Measurements from ENCODE around the gene CNEP1R1.

CNEP1R1 gene

DNA sequence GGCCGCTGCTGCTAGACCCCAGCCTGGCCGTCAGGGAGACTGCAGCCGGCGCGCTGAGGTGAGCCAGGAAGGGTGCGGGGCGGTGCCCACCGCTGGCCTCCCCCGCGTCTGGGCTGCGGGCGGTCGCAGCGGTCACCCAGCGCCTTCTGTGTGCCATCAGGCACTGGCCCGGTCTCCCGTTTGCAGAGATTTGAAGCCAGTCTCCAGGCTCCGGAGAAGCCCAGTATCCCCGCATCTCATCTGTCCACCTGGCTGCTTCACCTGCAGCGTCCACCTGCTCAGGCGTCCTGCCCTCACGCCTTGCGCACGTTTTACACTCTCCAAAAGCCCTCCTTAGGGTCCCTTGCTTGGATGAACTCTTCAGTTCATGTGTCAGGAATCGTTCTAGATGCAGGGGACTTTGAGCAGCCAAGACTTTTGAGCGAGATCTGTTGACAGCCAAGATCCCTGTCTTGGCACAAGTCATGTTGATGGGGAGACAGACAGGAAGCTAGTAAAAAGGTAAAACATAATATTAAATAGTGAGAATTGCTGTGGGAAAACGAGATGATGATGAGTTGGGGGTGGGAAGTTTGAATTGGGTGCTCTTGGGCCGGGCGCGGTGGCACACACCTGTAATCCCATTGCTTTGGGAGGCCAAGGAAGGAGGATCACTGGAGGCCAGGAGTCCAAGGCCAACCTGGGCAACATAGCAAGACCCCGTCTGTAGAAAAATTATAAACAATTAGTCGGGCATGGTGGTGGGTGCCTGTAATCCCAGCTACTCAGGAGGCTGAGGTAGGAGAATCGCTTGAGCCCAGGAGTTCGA lies 41.7 kb downstream of the CNEP1R1 start:
- H3K9me3 ChIP-seq (ENCODE audit: control insufficient read depth, insufficient read depth, low read length), result no peaks in the 10 kb centered on the region
- H3K9ac ChIP-seq (ENCODE audit: low read depth, low read length), result peak overlapping the region; percentile 67
- peak overlapping the region; percentile 95 for H3K4me3 ChIP-seq (ENCODE audit: low read depth, low read length)
- peaks cover 5% of the 10 kb centered on the region for H3K36me3 ChIP-seq (ENCODE audit: control insufficient read depth, insufficient read depth, low read length)
- H3K4me1 ChIP-seq (ENCODE audit: control insufficient read depth, insufficient read depth, low read length), result peaks cover 5% of the 10 kb centered on the region
- H3K27me3 ChIP-seq (ENCODE audit: control insufficient read depth, insufficient read depth, low read length), result no peaks in the 10 kb centered on the region

DNA sequence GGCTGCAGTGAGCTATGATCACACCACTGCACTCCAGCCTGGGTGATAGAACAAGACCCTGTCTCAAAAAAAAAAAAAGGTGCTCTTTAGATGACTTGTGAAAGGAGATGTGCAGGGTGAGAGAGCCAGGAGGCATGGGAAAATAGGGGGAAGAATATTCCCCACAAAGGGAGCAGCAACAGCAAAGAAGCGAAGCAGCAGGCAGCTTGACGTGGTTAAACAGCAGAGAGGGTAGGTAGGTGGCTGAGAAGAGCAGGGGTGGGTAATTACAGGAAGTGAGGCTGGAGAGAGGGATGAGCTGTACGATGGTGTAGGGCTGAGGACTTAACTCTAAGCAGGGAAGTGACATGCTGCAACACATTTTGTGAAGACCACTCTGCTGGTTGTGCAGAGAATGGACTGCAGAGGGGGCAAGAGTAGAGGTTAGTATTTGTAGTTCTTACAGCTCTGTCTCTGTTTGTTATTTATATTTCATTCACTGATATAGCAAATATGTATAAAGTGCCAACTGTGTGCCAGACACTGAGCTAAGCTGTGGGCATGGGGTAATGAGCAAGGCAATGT lies 42.3 kb downstream of the CNEP1R1 start:
- no peaks in the 10 kb centered on the region for H3K9me3 ChIP-seq (ENCODE audit: control insufficient read depth, insufficient read depth, low read length)
- H3K4me3 ChIP-seq (ENCODE audit: low read depth, low read length), result no peak overlapping the region
- no peaks in the 10 kb centered on the region for H3K27me3 ChIP-seq (ENCODE audit: control insufficient read depth, insufficient read depth, low read length)
- H3K4me1 ChIP-seq (ENCODE audit: control insufficient read depth, insufficient read depth, low read length), result peaks cover 5% of the 10 kb centered on the region
- peaks cover 5% of the 10 kb centered on the region for H3K36me3 ChIP-seq (ENCODE audit: control insufficient read depth, insufficient read depth, low read length)
- no peak overlapping the region for H3K9ac ChIP-seq (ENCODE audit: low read depth, low read length)

DNA sequence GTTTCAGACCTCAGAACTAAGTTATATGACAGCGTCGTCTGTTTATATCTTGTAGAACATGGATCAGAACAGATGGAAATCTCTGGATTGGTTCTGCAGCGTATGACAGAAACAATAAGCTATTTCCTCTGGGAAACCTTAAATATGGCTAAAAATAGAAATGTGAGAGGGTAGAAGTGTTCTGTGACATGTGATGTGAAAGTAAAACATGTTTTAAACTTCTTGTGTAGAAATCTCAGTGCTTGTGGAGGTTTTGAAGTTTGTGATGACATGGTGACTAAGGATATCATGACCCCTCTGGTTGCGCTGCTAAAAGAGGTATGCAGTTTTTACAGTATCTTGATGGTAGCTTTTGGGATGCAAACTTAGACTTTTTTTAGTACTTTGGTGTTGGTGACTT lies 43.5 kb downstream of the CNEP1R1 start:
- Histone ChIP-seq H3K4me1 (ENCODE audit: control insufficient read depth, insufficient read depth, low read length) (peaks cover 5% of the 10 kb centered on the region), H3K36me3 (ENCODE audit: control insufficient read depth, insufficient read depth, low read length) (peaks cover 5% of the 10 kb centered on the region), H3K27me3 (ENCODE audit: control insufficient read depth, insufficient read depth, low read length) (no peaks in the 10 kb centered on the region), H3K9me3 (ENCODE audit: control insufficient read depth, insufficient read depth, low read length) (no peaks in the 10 kb centered on the region), H3K4me3 (ENCODE audit: low read depth, low read length) (no peak overlapping the region), H3K9ac (ENCODE audit: low read depth, low read length) (no peak overlapping the region)

DNA sequence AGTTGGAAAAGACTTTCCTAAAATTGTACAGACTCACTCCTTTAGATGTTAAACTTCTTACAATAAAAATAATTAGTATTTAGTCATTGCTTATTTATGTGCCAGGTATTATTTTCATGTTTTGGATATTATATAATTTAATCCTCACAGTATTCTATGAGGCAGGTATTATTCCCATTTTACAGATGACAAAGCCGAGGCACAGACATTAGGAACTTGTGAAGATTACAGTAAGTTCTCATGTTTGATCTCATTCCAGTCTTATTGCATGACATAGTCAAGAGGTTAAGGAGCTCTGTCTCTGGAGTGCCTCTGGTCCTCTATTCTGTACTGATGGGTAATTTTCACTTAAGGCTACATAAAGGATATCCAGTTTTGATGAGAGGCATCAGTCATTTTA lies 44.0 kb downstream of the CNEP1R1 start:
- H3K9ac ChIP-seq (ENCODE audit: low read depth, low read length), result no peak overlapping the region
- peaks cover 5% of the 10 kb centered on the region for H3K36me3 ChIP-seq (ENCODE audit: control insufficient read depth, insufficient read depth, low read length)
- H3K27me3 ChIP-seq (ENCODE audit: control insufficient read depth, insufficient read depth, low read length), result no peaks in the 10 kb centered on the region
- peaks cover 5% of the 10 kb centered on the region for H3K4me1 ChIP-seq (ENCODE audit: control insufficient read depth, insufficient read depth, low read length)
- H3K4me3 ChIP-seq (ENCODE audit: low read depth, low read length), result no peak overlapping the region
- H3K9me3 ChIP-seq (ENCODE audit: control insufficient read depth, insufficient read depth, low read length), result no peaks in the 10 kb centered on the region

DNA sequence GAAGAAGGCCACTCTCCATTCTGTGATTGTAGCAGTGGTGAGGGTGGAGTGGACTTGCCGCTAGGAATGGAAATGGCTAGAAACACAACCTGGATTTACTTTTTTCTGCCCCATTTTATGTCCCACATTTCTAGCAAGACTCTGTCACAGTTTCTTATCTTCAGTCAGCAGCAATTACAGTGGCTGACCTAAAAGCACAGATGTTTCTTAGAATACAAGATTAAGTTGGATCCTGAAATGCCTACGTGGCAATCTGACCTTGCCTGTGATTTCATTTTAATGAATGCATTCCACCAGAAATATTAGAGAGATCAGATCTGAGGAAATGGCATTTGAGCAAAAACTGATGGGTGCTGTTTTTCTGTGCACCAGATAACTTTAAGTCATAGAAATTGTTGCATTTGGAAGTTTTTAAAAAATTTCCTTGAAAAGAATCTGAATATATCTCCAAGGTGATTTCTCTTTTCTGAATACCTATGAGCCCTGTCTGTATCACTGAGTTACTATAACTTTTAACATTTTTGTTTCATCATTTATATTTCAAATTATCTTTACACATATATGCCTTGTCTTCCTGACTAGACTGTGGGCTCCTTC lies 46.1 kb downstream of the CNEP1R1 start:
- H3K27me3 ChIP-seq (ENCODE audit: control insufficient read depth, insufficient read depth, low read length), result no peaks in the 10 kb centered on the region
- no peaks in the 10 kb centered on the region for H3K9me3 ChIP-seq (ENCODE audit: control insufficient read depth, insufficient read depth, low read length)
- peaks cover 5% of the 10 kb centered on the region for H3K4me1 ChIP-seq (ENCODE audit: control insufficient read depth, insufficient read depth, low read length)
- H3K4me3 ChIP-seq (ENCODE audit: low read depth, low read length), result no peak overlapping the region
- no peak overlapping the region for H3K9ac ChIP-seq (ENCODE audit: low read depth, low read length)
- peaks cover 5% of the 10 kb centered on the region for H3K36me3 ChIP-seq (ENCODE audit: control insufficient read depth, insufficient read depth, low read length)

DNA sequence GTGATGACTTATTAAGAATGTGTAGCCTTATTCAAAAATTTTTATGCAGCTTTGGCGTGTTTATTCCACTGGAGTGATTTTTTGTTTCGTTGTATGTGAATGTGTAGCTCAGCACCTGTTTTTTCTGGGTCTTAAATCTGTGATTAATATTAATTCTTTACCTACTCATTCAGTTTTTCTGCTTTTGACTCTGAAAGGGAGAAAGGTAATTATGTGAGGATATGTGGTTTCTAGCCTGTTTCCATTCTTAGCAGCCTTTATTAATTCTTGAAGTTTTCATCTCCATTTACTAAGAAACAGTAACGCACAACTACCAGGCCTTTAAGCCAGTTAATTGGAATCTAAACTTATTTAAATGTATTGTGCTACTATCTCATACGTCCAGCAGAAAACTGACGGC lies 47.7 kb downstream of the CNEP1R1 start:
- Histone ChIP-seq H3K9me3 (ENCODE audit: control insufficient read depth, insufficient read depth, low read length) (no peaks in the 10 kb centered on the region), H3K4me3 (ENCODE audit: low read depth, low read length) (no peak overlapping the region), H3K36me3 (ENCODE audit: control insufficient read depth, insufficient read depth, low read length) (peaks cover 5% of the 10 kb centered on the region), H3K9ac (ENCODE audit: low read depth, low read length) (no peak overlapping the region), H3K4me1 (ENCODE audit: control insufficient read depth, insufficient read depth, low read length) (peaks cover under 1% of the 10 kb centered on the region), H3K27me3 (ENCODE audit: control insufficient read depth, insufficient read depth, low read length) (no peaks in the 10 kb centered on the region)

DNA sequence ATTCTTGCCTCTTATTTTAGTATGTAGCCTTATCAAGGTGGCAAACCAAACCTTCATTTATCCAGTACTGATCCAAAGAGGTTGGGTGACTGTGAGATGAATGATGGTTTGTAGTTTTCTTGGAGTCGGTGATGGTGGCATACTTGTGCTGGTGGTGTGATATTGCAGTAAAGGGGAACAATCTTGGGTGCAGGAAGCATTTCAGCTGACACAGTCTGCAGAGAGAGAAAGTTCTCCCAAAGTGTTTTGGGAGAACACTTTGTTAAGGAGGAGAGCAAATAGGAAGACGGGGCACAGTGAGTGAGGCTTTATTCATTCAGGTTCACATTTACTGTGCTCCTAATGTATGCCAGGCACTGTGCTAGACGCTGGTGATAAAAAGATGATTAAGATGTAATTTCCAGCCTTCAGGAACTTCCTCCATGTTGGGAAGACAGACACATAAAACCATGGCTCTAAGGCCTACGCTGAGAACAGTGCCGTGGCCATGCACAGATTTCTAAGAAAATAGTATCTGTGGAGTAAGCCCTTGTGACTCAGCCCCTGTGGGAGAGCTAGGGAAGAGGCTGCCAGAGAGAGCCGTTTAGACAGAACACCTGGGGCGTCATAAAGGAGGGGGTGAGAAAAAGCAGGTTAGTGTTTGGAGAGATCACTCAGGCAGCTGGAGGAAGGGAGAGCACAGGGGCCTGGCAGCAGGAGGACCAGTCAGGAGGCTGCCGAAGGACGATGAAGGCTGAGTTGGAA lies 54.5 kb downstream of the CNEP1R1 start:
- Histone ChIP-seq H3K27me3 (ENCODE audit: control insufficient read depth, insufficient read depth, low read length) (no peaks in the 10 kb centered on the region), H3K9me3 (ENCODE audit: control insufficient read depth, insufficient read depth, low read length) (no peaks in the 10 kb centered on the region), H3K9ac (ENCODE audit: low read depth, low read length) (no peak overlapping the region), H3K4me3 (ENCODE audit: low read depth, low read length) (no peak overlapping the region), H3K36me3 (ENCODE audit: control insufficient read depth, insufficient read depth, low read length) (peaks cover 10% of the 10 kb centered on the region), H3K4me1 (ENCODE audit: control insufficient read depth, insufficient read depth, low read length) (no peaks in the 10 kb centered on the region)

DNA sequence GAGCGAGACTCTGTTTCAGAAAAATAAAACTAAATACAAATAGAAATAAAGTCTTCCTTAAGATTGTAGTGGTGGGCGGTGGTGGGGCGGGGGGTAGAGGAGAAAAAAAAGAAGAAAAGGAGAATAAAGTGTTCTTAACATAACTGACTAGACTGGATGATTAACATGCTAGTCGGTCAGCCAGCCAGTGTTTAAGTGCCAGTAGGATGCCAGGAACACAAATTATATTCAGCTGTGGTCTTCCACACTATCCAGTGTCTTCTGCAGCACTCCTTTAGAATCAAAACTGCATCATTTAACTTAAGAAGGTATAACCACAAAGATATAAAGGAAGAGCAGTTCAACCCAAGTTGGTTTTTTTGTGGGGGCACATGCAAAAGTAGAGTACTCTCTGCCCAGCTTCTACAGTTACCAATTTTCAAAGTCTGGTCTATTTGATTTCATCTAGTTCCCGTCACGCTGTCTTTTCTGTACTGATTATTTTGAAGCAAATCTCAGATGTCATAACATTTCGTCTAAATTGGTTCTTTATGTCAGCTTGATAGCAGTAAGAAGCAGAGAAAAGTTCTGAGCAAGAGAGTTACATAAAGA lies 56.5 kb downstream of the CNEP1R1 start:
- Histone ChIP-seq H3K36me3 (ENCODE audit: control insufficient read depth, insufficient read depth, low read length) (peaks cover 15% of the 10 kb centered on the region), H3K4me3 (ENCODE audit: low read depth, low read length) (no peak overlapping the region), H3K9me3 (ENCODE audit: control insufficient read depth, insufficient read depth, low read length) (no peaks in the 10 kb centered on the region), H3K27me3 (ENCODE audit: control insufficient read depth, insufficient read depth, low read length) (no peaks in the 10 kb centered on the region), H3K4me1 (ENCODE audit: control insufficient read depth, insufficient read depth, low read length) (no peaks in the 10 kb centered on the region), H3K9ac (ENCODE audit: low read depth, low read length) (no peak overlapping the region)

DNA sequence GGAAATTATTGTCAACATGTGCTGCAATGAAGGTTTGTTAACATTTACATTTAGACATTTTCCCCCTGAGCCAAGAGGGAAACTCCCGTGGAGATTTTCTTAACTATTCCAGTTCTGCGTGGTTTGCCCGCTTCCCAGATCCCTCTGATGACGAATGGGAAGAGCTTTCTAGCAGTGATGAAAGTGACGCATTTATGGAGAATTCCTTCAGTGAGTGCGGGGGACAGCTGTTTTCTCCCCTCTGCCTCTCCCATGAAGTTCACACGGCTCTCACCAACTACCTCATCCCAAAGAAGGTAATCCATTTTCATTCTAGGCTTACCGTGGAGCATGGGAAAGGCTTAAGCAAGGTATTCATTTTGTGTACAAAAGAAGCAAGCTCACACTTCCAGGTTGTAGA lies 59.0 kb downstream of the CNEP1R1 start:
- peaks cover 15% of the 10 kb centered on the region for H3K36me3 ChIP-seq (ENCODE audit: control insufficient read depth, insufficient read depth, low read length)
- H3K9me3 ChIP-seq (ENCODE audit: control insufficient read depth, insufficient read depth, low read length), result no peaks in the 10 kb centered on the region
- no peaks in the 10 kb centered on the region for H3K4me1 ChIP-seq (ENCODE audit: control insufficient read depth, insufficient read depth, low read length)
- H3K4me3 ChIP-seq (ENCODE audit: low read depth, low read length), result no peak overlapping the region
- no peaks in the 10 kb centered on the region for H3K27me3 ChIP-seq (ENCODE audit: control insufficient read depth, insufficient read depth, low read length)
- H3K9ac ChIP-seq (ENCODE audit: low read depth, low read length), result no peak overlapping the region

DNA sequence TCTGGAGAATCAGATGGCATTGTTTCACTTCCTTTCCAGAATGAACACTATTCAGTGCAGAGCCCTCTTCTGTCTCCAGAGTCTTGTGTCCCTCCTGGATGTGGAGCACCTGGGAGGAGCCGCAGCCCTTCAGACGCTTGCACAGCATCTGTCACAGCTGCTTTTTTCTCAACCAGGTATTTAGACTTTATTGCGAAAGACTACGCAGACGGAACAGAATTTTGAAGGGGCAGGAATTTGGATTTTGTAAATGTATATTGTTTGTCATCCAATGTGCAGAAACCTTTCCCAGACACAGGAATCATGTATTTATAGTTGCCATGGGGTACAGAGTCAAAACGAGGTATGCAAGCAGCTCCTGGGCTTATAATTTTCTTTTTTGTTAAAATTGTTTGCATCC lies 61.2 kb downstream of the CNEP1R1 start:
- H3K27me3 ChIP-seq (ENCODE audit: control insufficient read depth, insufficient read depth, low read length), result no peaks in the 10 kb centered on the region
- H3K36me3 ChIP-seq (ENCODE audit: control insufficient read depth, insufficient read depth, low read length), result peaks cover 12% of the 10 kb centered on the region
- H3K4me3 ChIP-seq (ENCODE audit: low read depth, low read length), result no peak overlapping the region
- no peaks in the 10 kb centered on the region for H3K4me1 ChIP-seq (ENCODE audit: control insufficient read depth, insufficient read depth, low read length)
- no peaks in the 10 kb centered on the region for H3K9me3 ChIP-seq (ENCODE audit: control insufficient read depth, insufficient read depth, low read length)
- no peak overlapping the region for H3K9ac ChIP-seq (ENCODE audit: low read depth, low read length)
